ENCODE data around the gene ZNF785.
A peak's percentile ranks its signal among the peaks of the same experiment; 100 is the strongest.
"Not testable (repeated sequence)": the region's sequence is repeated elsewhere in the genome, so short reads cannot be mapped to it uniquely, and the experiment has no call there.

Gene ZNF785

GRCh38 chr16:30561089-30561816, 24.2 kb downstream of the ZNF785 start:
- DNase-seq: peak; percentile 58

DNA sequence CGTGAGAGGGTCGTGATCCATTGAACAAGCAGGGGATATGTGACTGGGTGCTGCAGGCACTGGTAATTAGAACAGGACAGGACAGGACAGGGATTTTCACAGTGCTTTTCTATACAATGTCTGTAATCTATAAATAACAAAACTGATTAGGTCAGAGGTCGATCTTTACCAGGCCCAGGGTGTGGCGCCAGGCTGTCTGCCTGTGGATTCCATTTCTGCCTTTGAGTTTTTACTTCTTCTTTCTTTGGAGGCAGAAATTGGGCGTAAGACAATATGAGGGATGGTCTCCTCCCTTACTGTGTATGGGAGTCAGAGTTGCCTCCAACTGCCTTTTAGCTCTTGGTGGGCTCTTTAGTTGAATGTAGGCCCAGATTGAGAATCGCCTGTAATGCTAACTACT, 25.8 kb downstream of the ZNF785 start:
- DNase-seq: peak; percentile 38

DNA sequence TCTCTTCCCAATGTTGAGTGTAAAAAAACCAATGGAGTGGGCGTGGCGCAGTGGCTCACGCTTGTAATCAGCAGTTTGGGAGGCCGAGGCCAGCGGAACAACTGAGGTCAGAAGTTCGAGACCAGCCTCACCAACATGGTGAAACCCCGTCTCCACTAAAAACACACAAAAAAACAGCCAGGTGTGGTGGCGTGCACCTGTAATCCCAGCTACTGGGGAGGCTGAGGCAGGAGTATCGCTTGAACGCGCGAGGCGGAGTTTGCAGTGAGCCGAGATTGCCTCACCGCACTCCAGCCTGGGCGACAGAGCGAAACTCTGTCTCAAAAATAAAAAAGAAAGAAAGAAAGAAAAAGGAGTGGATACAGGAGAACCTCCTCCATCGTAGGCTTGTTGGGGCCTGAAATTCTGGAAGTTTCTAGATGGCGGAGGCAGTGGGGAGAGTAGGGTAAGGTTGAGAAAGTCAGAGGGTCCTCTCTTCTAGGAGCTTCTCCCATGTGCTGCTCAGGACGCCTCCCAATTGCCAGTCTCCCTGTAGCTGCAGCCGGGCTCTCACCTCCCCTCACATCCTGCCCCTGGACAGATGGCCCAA, 26.6 kb downstream of the ZNF785 start:
- no peak for DNase-seq

- peak; percentile 100 for DNase-seq
Measured at GRCh38 chr16:30557957-30558788, 27.3 kb downstream of the ZNF785 start, which contains the start of gene ZNF764. Gene ZNF764 (minus strand): TSS chr16:30558374. CDS start chr16:30558182, 192 bp downstream.

DNA sequence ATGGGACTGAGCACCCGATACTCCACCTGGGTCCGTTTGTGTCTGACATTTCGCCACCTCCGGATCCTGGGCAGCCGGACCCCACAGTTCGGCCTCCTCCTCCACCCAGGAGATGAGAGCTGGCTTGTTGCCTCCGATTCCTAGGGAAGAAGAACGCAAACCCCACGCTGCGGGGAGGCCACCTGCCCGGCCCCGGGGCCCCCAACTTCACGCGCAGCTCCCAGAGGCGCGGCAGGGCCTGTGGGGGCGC, 27.9 kb downstream of the ZNF785 start:
- DNase-seq: peak; percentile 48

DNA sequence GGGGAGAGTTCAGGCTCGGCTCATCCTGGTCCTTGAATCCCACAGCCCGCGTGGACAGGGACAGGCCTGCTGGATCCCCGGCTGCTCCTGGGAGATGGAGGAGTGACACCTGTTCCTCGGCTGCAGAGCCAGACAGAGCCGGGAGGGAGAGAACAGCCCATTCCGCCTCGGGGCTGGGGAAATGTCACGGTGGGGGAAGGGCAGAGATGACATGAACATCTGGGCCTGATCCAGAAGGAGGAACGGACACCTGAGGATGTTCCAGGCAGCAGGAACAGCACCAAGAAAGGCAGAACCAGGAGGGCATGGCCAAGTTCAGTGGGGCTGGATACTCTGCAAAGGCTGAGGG, 29.4 kb downstream of the ZNF785 start:
- no peak for DNase-seq

DNA sequence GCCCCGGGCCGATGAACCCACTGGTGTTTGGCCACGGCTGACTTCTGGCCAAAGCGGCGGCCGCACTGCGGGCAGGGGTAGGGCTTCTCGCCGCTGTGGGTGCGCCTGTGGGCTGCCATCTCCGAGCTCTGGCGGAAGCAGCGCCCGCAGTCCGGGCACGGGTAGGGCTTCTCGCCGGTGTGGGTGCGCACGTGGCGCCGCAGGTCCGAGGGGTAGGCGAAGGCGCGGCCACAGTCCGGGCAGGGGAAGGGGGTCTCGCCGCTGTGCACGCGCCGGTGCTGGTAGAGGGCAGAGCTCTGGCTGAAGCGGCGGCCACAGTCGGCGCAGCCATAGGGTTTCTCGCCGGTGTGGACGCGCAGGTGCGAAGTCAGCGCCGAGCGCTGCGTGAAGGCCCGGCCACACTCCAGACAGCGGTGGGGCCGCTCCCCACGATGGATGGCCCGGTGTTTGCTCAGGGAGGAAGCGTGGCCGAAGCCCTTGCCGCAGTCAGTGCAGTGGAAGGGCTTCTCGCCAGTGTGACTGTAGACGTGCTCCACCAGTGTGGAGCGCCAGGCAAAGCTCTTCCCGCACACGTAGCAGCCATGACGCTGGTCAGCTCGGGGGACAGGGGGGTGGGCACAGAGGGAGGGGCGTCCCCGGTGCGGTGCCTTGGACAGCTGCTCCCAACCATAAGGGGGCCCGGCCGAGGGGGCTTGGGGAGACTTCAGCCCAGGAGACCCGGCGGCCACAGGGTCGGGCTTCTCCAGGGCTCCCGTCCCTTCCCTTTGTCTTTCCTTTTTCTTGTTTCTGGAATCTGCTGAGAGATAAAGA, 30.0 kb downstream of the ZNF785 start:
- no peak for DNase-seq

DNA sequence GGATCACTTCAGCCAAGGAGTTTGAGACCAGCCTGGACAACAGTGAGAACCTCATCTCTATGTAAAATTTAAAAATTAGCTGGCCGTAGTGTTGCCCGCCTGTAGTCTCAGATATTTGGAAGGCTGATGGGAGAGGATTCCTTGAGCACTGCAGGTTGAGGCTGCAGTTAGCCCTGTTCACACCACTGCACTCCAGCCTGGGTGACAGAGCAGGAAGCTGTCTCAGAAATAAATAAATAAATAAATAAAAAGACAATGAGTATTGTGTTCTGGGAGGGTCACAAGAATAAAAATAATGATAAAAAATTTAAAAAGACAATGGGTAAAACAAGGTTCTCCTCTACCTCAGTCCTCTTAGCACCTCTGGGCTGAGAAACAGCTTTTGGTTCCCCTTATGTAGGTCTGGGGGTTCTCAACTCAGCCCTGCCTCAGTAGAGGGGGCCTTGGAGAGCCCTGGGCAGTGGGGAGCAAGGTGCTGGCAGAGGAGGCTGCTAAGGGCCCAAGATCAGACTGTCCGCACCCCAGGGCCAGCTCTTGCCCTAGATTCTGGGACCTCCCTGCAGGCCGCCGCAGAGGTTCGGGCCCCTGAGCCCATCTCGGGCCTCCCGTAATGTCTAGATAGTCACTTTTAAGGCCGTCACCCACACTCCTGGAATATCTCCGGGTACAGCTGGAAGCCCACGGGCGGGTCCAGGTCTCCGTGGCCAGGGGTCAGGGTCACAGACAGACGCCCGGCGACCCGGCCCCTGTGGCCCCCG, 30.8 kb downstream of the ZNF785 start:
- DNase-seq: no peak

DNA sequence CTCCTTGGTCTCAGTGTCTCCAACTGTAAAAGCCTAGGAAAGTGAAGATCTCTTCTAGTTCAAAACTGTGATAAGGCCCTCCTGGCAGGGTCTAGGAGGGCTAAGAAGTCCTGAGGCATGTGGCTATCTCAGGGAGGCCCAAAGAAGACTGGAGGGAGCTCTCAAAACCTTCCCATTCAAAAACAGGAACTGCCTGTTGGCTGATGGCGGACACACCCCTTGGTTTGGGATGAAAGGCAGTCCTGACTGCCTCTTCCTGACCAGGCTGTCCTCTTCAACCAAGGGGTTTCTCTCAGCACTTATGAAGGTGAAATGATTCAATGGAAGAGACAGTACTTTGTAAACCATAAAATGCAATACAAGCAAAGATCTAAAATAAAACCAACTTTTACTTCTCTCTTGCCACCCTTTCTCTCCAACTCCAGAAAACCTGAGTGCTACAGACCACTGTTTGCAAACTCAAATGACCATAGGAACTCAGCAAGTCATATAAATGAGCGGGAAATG, 32.1 kb downstream of the ZNF785 start:
- peak; percentile 42 for DNase-seq

DNA sequence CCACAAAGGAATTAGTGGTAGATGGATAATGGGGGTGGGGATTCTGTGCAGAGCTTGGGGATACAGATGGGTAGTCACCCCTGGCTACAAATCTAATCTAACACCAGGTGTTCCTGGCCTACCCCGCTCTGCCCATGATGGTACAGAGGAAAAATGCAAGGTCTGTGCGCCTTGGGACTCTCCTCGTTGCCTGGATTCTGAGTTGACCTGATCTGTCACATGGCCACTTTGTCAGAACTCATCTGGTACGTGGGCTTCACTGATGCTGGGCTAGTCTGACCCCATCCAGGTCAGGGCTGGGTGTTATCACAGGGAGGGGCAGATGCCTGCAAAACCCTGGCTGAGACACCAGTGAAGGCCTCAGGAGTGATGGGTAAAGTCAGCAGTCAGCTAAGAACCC, 32.5 kb downstream of the ZNF785 start:
- DNase-seq: no peak

GRCh38 chr16:30551781-30552180, 33.7 kb downstream of the ZNF785 start:
- no peak for DNase-seq

DNA sequence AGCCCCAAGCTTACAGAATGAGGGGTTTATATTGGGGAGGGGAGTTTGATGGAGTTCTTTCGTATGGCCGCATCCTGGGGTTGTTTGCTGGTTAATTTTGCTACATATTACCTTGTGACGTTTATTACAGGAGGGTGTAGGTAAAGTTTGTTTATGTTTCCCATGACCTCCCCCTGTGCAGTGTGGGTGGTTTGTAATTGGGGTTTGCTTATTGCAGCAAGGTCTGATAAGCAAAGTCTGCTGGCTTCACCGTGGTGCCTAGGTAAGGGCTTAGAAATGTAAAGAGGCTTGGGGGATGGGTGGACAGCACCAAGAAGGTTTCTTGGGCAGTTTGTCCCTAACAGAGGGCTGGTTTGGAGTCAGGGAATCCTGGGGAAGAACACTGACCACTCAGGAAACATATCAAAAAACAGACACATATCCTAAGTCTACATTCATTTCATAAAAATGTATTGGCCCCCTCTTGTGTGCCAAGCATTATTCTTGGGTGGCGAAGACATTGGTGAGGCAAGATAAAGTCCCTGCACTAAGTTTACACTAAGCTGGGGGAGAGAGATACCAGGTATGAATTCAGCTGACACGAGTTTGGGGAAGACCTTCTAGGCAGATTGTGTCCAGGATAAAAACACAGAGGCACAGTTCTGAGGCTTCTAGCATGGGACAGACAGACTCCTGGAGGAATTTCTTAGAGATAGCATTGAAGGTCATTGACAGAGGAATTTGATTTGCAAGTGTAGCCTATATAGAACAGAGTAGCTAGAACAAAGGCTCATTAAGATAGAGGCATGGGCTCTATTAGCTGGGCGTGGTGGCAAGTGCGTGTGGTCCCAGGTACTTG, 36.9 kb downstream of the ZNF785 start:
- DNase-seq: peak; percentile 79

DNA sequence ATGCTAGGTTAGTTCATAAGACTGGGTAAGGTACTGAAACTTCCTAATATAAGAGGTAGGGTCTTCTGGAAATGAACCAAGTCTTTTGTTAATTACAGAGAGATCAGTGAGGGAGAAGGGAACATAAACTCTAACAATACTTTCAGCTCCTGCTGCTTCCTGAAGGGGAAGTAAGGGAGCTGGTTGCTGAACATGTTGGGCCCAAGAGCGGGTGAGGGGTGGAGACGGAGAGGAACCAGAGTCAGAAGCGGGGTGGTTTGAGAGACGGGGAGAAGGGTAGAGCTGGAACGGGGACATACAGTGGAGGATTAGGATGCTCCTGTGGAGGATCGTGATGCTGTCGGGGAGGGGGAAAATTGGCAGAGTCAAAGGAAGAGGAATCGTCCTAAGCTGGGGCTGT, 39.4 kb downstream of the ZNF785 start:
- DNase-seq: peak; percentile 45

DNA sequence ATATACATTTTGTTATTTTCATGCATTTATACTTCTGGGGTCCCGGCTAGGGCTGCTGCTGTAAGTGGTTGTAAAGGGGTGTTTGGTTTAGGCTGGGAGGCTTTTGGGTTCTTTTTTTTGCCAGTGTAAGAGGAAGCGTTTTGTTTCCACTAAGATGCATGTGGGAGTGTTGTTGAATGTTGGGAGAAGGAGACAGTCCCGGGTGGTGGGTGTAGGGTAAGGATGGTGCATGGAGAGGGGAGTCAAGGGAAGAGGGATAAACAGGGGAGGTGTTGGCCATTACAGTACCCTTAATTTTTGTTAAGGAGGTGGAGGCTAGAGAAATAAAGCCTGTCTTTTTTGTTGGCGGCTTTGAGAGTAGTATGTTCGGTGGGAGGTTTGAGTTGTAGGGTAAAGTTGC, 42.4 kb downstream of the ZNF785 start:
- DNase-seq: no peak

DNA sequence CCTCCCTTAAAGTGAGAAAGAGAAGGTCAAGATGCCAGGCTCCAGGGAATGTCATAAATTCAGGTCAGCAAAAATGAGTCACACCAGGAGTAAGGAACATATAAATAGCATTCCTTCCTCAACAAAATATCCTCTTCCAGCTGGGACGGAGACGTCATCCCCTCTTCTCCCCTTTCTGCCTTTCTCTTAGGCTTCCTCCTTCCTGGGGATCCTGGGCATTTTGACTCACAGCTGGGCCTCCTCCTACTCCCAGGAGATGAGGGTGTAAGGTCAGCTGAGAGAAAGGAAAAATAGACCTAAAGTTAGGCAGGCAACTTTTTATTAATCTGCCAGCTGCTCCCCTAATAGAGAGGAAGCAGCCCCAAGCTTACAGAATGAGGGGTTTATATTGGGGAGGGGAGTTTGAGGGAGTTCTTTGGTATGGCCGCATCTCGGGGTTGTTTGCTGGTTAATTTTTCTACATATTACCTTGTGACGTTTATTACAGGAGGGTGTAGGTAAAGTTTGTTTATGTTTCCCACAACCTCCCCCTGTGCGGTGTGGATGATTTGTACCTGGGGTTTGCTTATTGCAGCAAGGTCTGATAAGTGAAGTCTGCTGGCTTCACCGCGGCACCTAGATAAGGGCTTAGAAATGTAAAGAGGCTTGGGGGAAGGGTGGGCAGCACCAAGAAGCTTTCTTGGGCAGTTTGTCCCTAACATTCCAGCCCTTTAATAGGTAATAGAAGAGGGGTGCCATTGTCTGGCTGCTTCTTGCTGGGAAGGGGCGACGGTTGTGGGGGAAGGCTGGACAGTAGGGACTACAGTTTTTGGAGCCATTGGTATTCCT, 43.8 kb downstream of the ZNF785 start:
- peak; percentile 57 for DNase-seq

GRCh38 chr16:30540916-30541464, 44.5 kb downstream of the ZNF785 start:
- peak; percentile 75 for DNase-seq

DNA sequence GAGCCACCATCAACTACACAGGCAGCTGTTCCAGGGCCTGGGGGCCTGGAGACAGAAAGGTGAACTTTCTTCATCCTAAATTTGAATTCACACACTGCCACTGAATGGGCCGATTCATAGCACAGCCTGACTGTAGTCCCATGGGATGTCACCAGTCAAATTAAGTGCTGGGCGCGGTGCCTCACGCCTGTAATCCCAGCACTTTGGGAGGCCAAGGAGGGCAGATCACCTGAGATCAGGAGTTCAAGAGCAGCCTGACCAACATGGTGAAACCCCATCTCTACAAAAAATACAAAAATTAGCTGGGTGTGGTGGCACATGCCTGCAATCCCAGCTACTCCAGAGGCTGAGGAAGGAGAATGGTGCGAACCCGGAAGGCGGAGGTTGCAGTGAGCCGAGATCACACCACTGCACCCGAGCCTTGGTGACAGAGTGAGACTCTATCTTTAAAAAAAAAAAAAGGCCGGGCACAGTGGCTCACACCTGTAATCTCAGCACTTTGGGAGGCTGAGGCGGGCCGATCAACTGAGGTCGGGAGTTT, 45.4 kb downstream of the ZNF785 start:
- DNase-seq: not testable (repeated sequence)

DNA sequence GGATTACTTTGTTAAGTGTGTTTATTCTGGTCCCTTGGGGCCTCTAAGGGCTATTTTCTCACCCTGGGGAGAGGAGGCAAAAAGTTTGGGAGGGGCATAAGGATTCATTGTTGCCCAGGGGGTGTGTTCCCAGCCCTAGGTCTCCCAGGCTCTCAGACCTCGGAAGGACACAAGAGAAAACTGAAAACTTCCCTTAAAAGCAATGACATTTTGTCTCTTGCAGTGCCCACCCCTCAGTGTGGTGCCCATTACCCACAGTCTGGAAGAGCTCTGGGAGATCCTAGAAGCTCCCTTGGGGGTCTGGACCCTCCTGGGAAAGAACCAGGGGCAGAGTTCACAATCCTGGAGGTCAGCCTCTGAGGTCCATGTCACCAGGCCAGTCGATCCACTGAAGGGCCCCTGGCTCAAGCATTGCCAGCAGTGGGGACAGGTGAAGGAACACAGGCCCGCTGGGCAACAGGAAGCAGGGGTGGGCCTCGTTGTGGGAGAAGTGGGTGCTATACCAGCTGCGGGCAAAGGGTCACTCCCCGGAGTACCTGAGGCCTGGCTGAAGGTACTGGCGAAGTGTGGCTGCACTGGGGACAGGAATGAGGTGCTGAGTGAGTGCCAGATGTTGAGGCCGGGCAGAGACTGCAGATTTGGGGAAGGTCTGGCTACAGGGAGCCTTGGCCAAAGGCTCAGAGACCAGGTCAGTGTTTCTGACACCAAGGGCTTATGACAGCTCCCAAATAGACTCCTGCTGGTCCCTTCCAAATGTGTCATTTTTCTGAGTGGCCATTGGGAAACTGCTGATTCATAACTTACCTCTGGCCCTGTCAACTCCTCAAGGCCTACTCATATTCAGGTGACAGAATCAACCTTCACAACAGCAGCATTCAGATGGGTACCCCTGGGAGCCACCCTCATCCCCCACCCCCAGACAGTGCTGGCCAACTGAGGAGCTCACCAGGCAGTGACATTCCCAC, 46.2 kb downstream of the ZNF785 start:
- DNase-seq: no peak
